Measurements from ENCODE around the gene KIF5C. TPM values are rescaled to one million over a fixed set of nuclear protein-coding genes. Genes with fewer than 3 reads are reported as not detected.

KIF5C gene
- total RNA-seq, 1 donor from 2014 or later = 24.3 TPM

DNA sequence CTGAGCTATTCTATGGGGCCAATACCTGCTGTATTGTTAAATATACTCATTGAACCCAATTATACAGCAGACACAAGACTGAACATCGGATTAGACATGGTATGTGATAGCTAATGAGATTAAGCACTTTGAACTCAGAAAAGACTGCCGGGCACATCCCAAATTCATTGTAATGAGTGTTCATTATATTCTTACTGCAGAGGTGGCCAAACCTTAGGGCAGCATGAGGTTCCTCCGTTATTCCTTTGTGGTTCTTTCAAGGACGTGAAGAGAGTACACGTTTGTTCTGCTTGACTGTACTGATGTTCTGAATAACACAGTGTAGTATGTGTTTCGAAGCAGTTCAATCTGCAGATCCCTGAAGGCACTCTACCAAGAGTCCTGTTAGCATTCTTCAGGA lies 78.4 kb downstream of the KIF5C start:
- no peaks in the 10 kb centered on the region for H3K4me1 Mint-ChIP-seq (ENCODE audit: low read depth, unreplicated experiment)
- Histone ChIP-seq H3K9me3 (ENCODE audit: insufficient read depth, low read depth, low read length) (no peaks in the 10 kb centered on the region), H3K79me2 (ENCODE audit: insufficient read depth, low read length) (no peaks in the 10 kb centered on the region), H4K20me1 (ENCODE audit: insufficient read depth, low read length) (no peaks in the 10 kb centered on the region), H3K9ac (ENCODE audit: low read length) (no peak overlapping the region), H3K4me1 (ENCODE audit: insufficient read depth, low read length) (no peaks in the 10 kb centered on the region), H3K27ac (ENCODE audit: low read depth, low read length) (no peak overlapping the region), H3K4me2 (ENCODE audit: low read length) (no peak overlapping the region), H3K27me3 (ENCODE audit: insufficient read depth, low read length) (no peaks in the 10 kb centered on the region), H3K4me3 (ENCODE audit: insufficient read depth, low read depth, low read length) (no peak overlapping the region), H2AFZ (ENCODE audit: low read depth, low read length) (no peak overlapping the region), H3K36me3 (ENCODE audit: insufficient read depth, low read length) (no peaks in the 10 kb centered on the region)
- no peak overlapping the region for H3K27ac Mint-ChIP-seq (ENCODE audit: unreplicated experiment)
- FAIRE-seq (no peak), DNase-seq (ENCODE audit: low read depth) (no peak)
- H3K36me3 Mint-ChIP-seq (ENCODE audit: low read depth, unreplicated experiment) = peaks cover 9% of the 10 kb centered on the region
- TF ChIP-seq CTCF (IDR thresholded peaks at IDR 0.05; ENCODE audit: insufficient read depth, low read depth, low read length) = no peak
- TF ChIP-seq EZH2 (IDR thresholded peaks at IDR 0.05; ENCODE audit: insufficient read depth, low read length) = no peak
- H3K4me3 Mint-ChIP-seq (ENCODE audit: unreplicated experiment) = no peak overlapping the region
- no peaks in the 10 kb centered on the region for H3K27me3 Mint-ChIP-seq (ENCODE audit: low read depth, unreplicated experiment)
- H3K9me3 Mint-ChIP-seq (ENCODE audit: unreplicated experiment) = no peaks in the 10 kb centered on the region

DNA sequence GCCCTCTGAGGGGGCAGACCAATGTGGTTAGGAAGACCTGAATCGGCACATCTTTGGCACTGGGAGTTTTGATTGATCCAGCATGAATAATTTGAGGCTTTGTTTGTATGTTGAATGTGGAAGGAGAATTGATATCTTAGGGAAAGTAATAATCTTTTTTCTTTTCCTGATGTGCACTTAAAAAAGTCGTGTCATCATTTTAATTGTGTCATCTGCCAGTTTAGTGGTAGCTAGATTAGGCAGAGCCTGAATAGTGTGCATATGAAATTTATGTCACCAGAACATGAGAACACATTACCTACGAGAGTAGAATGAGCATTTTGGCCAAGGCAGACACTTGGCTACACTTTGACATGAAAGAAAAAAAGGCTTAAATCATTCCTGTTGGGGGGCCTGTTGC lies 79.5 kb downstream of the KIF5C start:
- Histone ChIP-seq H3K9me3 (ENCODE audit: insufficient read depth, low read depth, low read length) (no peaks in the 10 kb centered on the region), H4K20me1 (ENCODE audit: insufficient read depth, low read length) (no peaks in the 10 kb centered on the region), H3K36me3 (ENCODE audit: insufficient read depth, low read length) (no peaks in the 10 kb centered on the region), H3K79me2 (ENCODE audit: insufficient read depth, low read length) (no peaks in the 10 kb centered on the region), H3K27ac (ENCODE audit: low read depth, low read length) (no peak overlapping the region), H2AFZ (ENCODE audit: low read depth, low read length) (no peak overlapping the region), H3K9ac (ENCODE audit: low read length) (no peak overlapping the region), H3K4me1 (ENCODE audit: insufficient read depth, low read length) (no peaks in the 10 kb centered on the region), H3K27me3 (ENCODE audit: insufficient read depth, low read length) (no peaks in the 10 kb centered on the region), H3K4me3 (ENCODE audit: insufficient read depth, low read depth, low read length) (no peak overlapping the region), H3K4me2 (ENCODE audit: low read length) (no peak overlapping the region)
- H3K27ac Mint-ChIP-seq (ENCODE audit: unreplicated experiment) = no peak overlapping the region
- H3K36me3 Mint-ChIP-seq (ENCODE audit: low read depth, unreplicated experiment) = peaks cover 11% of the 10 kb centered on the region
- FAIRE-seq = no peak
- TF ChIP-seq CTCF (IDR thresholded peaks at IDR 0.05; ENCODE audit: insufficient read depth, low read depth, low read length) (no peak), EZH2 (IDR thresholded peaks at IDR 0.05; ENCODE audit: insufficient read depth, low read length) (no peak)
- no peak for DNase-seq (ENCODE audit: low read depth)
- no peaks in the 10 kb centered on the region for H3K27me3 Mint-ChIP-seq (ENCODE audit: low read depth, unreplicated experiment)
- H3K9me3 Mint-ChIP-seq (ENCODE audit: unreplicated experiment) = no peaks in the 10 kb centered on the region
- no peaks in the 10 kb centered on the region for H3K4me1 Mint-ChIP-seq (ENCODE audit: low read depth, unreplicated experiment)
- no peak overlapping the region for H3K4me3 Mint-ChIP-seq (ENCODE audit: unreplicated experiment)

DNA sequence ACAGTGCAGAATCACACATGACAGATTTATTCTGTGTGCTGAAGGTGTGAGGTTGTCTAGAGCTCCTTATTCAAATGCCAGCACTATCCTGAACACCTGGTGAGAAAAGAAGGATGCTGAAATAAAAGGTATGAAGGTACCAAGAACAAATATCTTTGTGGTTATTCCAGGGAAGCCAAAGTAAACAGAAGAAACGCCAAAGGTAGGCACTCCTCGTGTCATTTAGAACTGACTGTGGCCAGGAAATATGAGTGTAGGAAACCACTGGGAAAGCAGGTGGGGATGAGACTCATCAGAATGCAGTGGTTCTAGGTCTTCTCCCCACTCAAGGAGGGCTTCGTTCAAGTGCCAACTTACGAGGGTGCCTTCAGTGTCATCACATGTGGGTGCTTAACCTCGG lies 80.8 kb downstream of the KIF5C start:
- Mint-ChIP-seq H3K4me3 (ENCODE audit: unreplicated experiment) (no peak overlapping the region), H3K9me3 (ENCODE audit: unreplicated experiment) (no peaks in the 10 kb centered on the region), H3K27me3 (ENCODE audit: low read depth, unreplicated experiment) (no peaks in the 10 kb centered on the region), H3K27ac (ENCODE audit: unreplicated experiment) (no peak overlapping the region), H3K4me1 (ENCODE audit: low read depth, unreplicated experiment) (no peaks in the 10 kb centered on the region), H3K36me3 (ENCODE audit: low read depth, unreplicated experiment) (peaks cover 9% of the 10 kb centered on the region)
- no peak overlapping the region for H2AFZ ChIP-seq (ENCODE audit: low read depth, low read length)
- H3K4me2 ChIP-seq (ENCODE audit: low read length) = no peak overlapping the region
- H3K9me3 ChIP-seq (ENCODE audit: insufficient read depth, low read depth, low read length) = no peaks in the 10 kb centered on the region
- no peaks in the 10 kb centered on the region for H3K36me3 ChIP-seq (ENCODE audit: insufficient read depth, low read length)
- FAIRE-seq (no peak), DNase-seq (ENCODE audit: low read depth) (no peak)
- no peaks in the 10 kb centered on the region for H3K27me3 ChIP-seq (ENCODE audit: insufficient read depth, low read length)
- no peaks in the 10 kb centered on the region for H4K20me1 ChIP-seq (ENCODE audit: insufficient read depth, low read length)
- H3K4me3 ChIP-seq (ENCODE audit: insufficient read depth, low read depth, low read length) = no peak overlapping the region
- no peak overlapping the region for H3K9ac ChIP-seq (ENCODE audit: low read length)
- no peaks in the 10 kb centered on the region for H3K4me1 ChIP-seq (ENCODE audit: insufficient read depth, low read length)
- TF ChIP-seq CTCF (IDR thresholded peaks at IDR 0.05; ENCODE audit: insufficient read depth, low read depth, low read length) = no peak
- no peak for TF ChIP-seq EZH2 (IDR thresholded peaks at IDR 0.05; ENCODE audit: insufficient read depth, low read length)
- no peak overlapping the region for H3K27ac ChIP-seq (ENCODE audit: low read depth, low read length)
- H3K79me2 ChIP-seq (ENCODE audit: insufficient read depth, low read length) = no peaks in the 10 kb centered on the region

Data from astrocyte (in vitro differentiated cells and primary cell).